ENCODE results near the gene PSMG3. TPM values are rescaled to one million over a fixed set of nuclear protein-coding genes. Genes with fewer than 3 reads are reported as not detected.

The PSMG3 gene
- total RNA-seq, 4 donors from 2014 or later: 33.0 to 67.5 (median 47.7) TPM

DNA sequence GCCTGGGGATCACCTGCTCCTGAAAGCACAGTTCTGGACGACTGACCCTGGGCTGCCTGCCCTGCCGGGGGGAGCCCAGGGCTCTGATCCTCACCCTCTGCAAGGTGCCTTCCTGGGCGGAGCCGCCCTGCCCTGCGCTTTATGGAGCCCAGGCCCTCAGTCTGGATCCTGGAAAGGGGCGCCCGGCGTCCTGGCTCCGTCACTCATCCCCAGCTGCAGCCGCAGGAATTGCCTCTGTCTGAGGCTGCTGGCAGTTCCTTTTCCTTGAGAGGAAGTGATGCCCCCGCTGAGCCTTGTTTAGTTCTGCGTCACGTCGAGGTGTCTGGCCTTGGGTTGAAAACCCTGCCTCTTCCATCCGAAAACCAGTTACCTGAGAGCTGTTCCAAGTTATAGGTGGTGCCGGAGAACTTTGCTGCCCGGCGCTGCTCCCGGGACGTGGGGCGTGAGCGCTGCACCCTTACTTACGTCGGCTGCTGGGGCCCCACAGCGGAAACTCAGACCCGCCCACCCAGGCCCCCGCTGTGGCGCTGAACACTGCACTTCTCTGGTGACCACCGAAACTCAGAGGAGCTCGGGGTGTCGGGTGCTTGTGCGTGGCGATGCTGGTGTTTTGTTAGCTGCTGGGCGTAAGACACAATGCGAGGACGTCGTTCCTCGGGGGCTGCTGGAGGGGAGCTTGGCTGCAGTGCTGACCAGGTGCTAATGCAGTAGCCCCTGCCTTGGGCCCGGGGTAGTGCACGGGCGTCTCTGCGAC lies 34.0 kb downstream of the PSMG3 start:
- no peaks in the 10 kb centered on the region for H3K27me3 ChIP-seq
- no peak for DNase-seq
- no peaks in the 10 kb centered on the region for H3K9me3 ChIP-seq
- H3K27ac ChIP-seq: peak overlapping the region; percentile 72 to 98 (median 90)
- no peak for TF ChIP-seq POLR2A (IDR thresholded peaks at IDR 0.05)
- TF ChIP-seq, protein P1, sequence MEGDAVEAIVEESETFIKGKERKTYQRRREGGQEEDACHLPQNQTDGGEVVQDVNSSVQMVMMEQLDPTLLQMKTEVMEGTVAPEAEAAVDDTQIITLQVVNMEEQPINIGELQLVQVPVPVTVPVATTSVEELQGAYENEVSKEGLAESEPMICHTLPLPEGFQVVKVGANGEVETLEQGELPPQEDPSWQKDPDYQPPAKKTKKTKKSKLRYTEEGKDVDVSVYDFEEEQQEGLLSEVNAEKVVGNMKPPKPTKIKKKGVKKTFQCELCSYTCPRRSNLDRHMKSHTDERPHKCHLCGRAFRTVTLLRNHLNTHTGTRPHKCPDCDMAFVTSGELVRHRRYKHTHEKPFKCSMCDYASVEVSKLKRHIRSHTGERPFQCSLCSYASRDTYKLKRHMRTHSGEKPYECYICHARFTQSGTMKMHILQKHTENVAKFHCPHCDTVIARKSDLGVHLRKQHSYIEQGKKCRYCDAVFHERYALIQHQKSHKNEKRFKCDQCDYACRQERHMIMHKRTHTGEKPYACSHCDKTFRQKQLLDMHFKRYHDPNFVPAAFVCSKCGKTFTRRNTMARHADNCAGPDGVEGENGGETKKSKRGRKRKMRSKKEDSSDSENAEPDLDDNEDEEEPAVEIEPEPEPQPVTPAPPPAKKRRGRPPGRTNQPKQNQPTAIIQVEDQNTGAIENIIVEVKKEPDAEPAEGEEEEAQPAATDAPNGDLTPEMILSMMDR (IDR thresholded peaks at IDR 0.05): no peak
- H3K4me1 ChIP-seq: peaks cover 0 to 59% (median 18%) of the 10 kb centered on the region in 4 donors
- H3K36me3 ChIP-seq: peaks cover 0 to 35% (median 0%) of the 10 kb centered on the region in 3 donors
- H3K4me3 ChIP-seq: no peak overlapping the region

DNA sequence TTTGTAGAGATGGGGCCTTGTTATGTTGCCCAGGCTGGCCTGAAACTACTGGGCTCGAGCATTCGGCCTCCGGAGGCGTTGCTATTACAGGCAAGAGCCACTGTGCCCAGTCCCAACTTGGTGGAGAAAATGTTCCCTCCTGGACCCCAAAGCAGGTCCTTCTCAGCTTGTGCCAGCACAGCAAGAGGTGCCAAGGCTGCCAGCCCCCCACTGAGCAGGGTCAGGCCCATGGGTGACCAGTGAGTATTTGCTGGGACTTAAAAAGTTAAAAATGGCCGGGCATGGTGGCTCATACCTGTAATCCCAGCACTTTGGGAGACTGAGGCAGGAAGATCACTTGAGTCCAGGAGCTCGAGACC lies 34.8 kb downstream of the PSMG3 start:
- no peak for DNase-seq
- Histone ChIP-seq H3K4me3 (no peak overlapping the region), H3K27me3 (no peaks in the 10 kb centered on the region), H3K27ac (peak overlapping the region in 1 of 4 donors; percentile 98), H3K4me1 (peaks cover 3 to 59% (median 18%) of the 10 kb centered on the region in 4 donors), H3K9me3 (no peaks in the 10 kb centered on the region), H3K36me3 (peaks cover 0 to 27% (median 0%) of the 10 kb centered on the region in 3 donors)
- no peak for TF ChIP-seq POLR2A (IDR thresholded peaks at IDR 0.05)
- TF ChIP-seq, protein P1 (IDR thresholded peaks at IDR 0.05): no peak

GRCh38 chr7:1534330-1535099 lies 35.3 kb downstream of the PSMG3 start:
- H3K27ac ChIP-seq: peak overlapping the region; percentile 83 to 99 (median 94)
- H3K4me1 ChIP-seq: peaks cover 4 to 59% (median 18%) of the 10 kb centered on the region in 4 donors
- DNase-seq: no peak
- TF ChIP-seq POLR2A (IDR thresholded peaks at IDR 0.05): no peak
- TF ChIP-seq, protein P1 (IDR thresholded peaks at IDR 0.05): no peak
- H3K4me3 ChIP-seq: peak overlapping the region in 1 of 4 donors; percentile 80
- no peaks in the 10 kb centered on the region for H3K27me3 ChIP-seq
- no peaks in the 10 kb centered on the region for H3K9me3 ChIP-seq
- H3K36me3 ChIP-seq: peaks cover 0 to 21% (median 0%) of the 10 kb centered on the region in 3 donors

GRCh38 chr7:1533547-1534329 lies 36.1 kb downstream of the PSMG3 start:
- Histone ChIP-seq H3K4me3 (peak overlapping the region in 2 of 4 donors; percentile 80 to 93), H3K9me3 (no peaks in the 10 kb centered on the region), H3K4me1 (peaks cover 4 to 58% (median 18%) of the 10 kb centered on the region in 4 donors), H3K27ac (peak overlapping the region; percentile 83 to 99 (median 94)), H3K36me3 (peaks cover 0 to 14% (median 0%) of the 10 kb centered on the region in 3 donors), H3K27me3 (no peaks in the 10 kb centered on the region)
- peak; percentile 33 to 73 (median 69) for DNase-seq
- TF ChIP-seq POLR2A (IDR thresholded peaks at IDR 0.05): no peak
- TF ChIP-seq, protein P1 (IDR thresholded peaks at IDR 0.05): no peak

DNA sequence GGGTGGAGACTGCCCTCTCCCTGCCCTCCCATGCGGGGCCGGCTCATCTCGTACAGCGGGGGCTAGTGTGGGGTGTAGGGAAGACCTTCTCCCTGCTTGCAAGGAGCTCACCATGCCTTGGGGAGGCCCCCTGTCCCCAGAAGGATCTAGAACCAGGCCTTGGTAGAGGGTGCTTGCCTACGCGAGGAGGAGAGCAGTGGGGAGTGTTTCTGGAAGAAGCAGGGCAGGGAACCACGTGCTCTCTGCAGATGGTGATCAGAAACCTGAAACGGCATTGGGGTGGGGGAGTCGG lies 36.6 kb downstream of the PSMG3 start:
- TF ChIP-seq, protein P1 (IDR thresholded peaks at IDR 0.05): no peak
- TF ChIP-seq POLR2A (IDR thresholded peaks at IDR 0.05): no peak
- Histone ChIP-seq H3K36me3 (peaks cover 0 to 14% (median 0%) of the 10 kb centered on the region in 3 donors), H3K9me3 (no peaks in the 10 kb centered on the region), H3K4me1 (peaks cover 4 to 53% (median 18%) of the 10 kb centered on the region in 4 donors), H3K27ac (peak overlapping the region; percentile 83 to 99 (median 94)), H3K4me3 (peak overlapping the region; percentile 61 to 93 (median 77)), H3K27me3 (no peaks in the 10 kb centered on the region)
- no peak for DNase-seq

Data from Peyer's patch (tissue), 4 donors.